Mammary microvascular endothelial cell (primary cell): ENCODE data around the gene IRF2BP1. TPM values are rescaled to one million over a fixed set of nuclear protein-coding genes. Genes with fewer than 3 reads are reported as not detected.

ENCODE experiments used
- total RNA-seq: library from RNA; depleted of rRNA; stranded (reverse); fragments of >200 nt; gene quantifications from 2 replicates; pipeline ENCODE4 v1.2.3, GENCODE V29; 2015

IRF2BP1 gene
- total RNA-seq: 22.0 and 22.6 TPM in 2 replicates

GRCh38 chr19:45885556-45886426, at the start of gene IRF2BP1:
Gene IRF2BP1 (minus strand): TSS chr19:45886141. CDS start chr19:45885774, 367 bp downstream.

GRCh38 chr19:45913874-45914830, 28.2 kb upstream of the IRF2BP1 start, which contains the start of gene NANOS2:
Gene NANOS2 (minus strand): TSS chr19:45914778. CDS start chr19:45914693, 85 bp downstream.

GRCh38 chr19:45901912-45902650, 16.1 kb upstream of the IRF2BP1 start, which contains the start of gene MYPOP:
Gene MYPOP (minus strand): TSS chr19:45902613. CDS start chr19:45901773, 840 bp downstream.

GRCh38 chr19:45863840-45864628, 21.9 kb downstream of the IRF2BP1 start, which contains the start of gene FOXA3:
Gene FOXA3 (plus strand): TSS chr19:45864326. CDS start chr19:45864457, 131 bp downstream.

GRCh38 chr19:45862564-45863334, 23.2 kb downstream of the IRF2BP1 start, which contains the start of gene SYMPK:
Gene SYMPK (minus strand): TSS chr19:45863147. CDS start chr19:45854495, 8,652 bp downstream.

Other genes starting within 250 kb of the IRF2BP1 start
- 18.3 and 18.9 TPM in 2 replicates for gene EML2, start 246.7 kb downstream of the IRF2BP1 start, total RNA-seq
- not detected in 2 replicates for gene GIPR, start 217.9 kb downstream of the IRF2BP1 start, total RNA-seq
- gene SNRPD2, start 194.2 kb downstream of the IRF2BP1 start, total RNA-seq: 409 and 447 TPM in 2 replicates
- gene QPCTL, start 193.5 kb downstream of the IRF2BP1 start, total RNA-seq: 14.6 and 17.1 TPM in 2 replicates
- 7.7 and 9.8 TPM in 2 replicates for gene FBXO46, start 155.2 kb downstream of the IRF2BP1 start, total RNA-seq
- gene MEIOSIN, start 152.7 kb downstream of the IRF2BP1 start, total RNA-seq: not detected in 2 replicates
- gene SIX5, start 116.9 kb downstream of the IRF2BP1 start, total RNA-seq: 8.6 and 9.2 TPM in 2 replicates
- gene DMPK, start 103.7 kb downstream of the IRF2BP1 start, total RNA-seq: 8.5 and 11.2 TPM in 2 replicates
- gene DMWD, start 93.3 kb downstream of the IRF2BP1 start, total RNA-seq: 32.8 and 33.2 TPM in 2 replicates
- not detected in 2 replicates for gene RSPH6A, start 70.8 kb downstream of the IRF2BP1 start, total RNA-seq
- gene SYMPK, start 23.0 kb downstream of the IRF2BP1 start, total RNA-seq: 47.0 and 48.7 TPM in 2 replicates
- not detected in 2 replicates for gene FOXA3, start 21.8 kb downstream of the IRF2BP1 start, total RNA-seq
- gene MYPOP, start 16.5 kb upstream of the IRF2BP1 start, total RNA-seq: 1.4 and 3.1 TPM in 2 replicates
- gene NANOS2, start 28.6 kb upstream of the IRF2BP1 start, total RNA-seq: not detected in 2 replicates
- 9.7 and 10.4 TPM in 2 replicates for gene NOVA2, start 87.7 kb upstream of the IRF2BP1 start, total RNA-seq
- gene CCDC61, start 109.3 kb upstream of the IRF2BP1 start, total RNA-seq: 10.4 and 12.1 TPM in 2 replicates
- not detected in 2 replicates for gene PGLYRP1, start 136.9 kb upstream of the IRF2BP1 start, total RNA-seq
- gene IGFL4, start 154.9 kb upstream of the IRF2BP1 start, total RNA-seq: not detected in 2 replicates
- not detected in 2 replicates for gene IGFL3, start 238.5 kb upstream of the IRF2BP1 start, total RNA-seq